AG09319 (cell line): Measurements from ENCODE around the gene SLC18A2.

ENCODE experiments used
- DNase-seq: peaks from one replicate; pipeline ENCODE4 v3.0.0-alpha.2; 2010; ENCODE audit warnings: low read depth; ENCODE audit errors: extremely low read depth
- CTCF ChIP-seq: IDR thresholded peaks from 2 replicates; pipeline ENCODE4 v1.5.1; 2011; ENCODE audit warnings: low read depth, mild to moderate bottlenecking, inconsistent platforms, low read length, moderate library complexity

The SLC18A2 gene

DNA sequence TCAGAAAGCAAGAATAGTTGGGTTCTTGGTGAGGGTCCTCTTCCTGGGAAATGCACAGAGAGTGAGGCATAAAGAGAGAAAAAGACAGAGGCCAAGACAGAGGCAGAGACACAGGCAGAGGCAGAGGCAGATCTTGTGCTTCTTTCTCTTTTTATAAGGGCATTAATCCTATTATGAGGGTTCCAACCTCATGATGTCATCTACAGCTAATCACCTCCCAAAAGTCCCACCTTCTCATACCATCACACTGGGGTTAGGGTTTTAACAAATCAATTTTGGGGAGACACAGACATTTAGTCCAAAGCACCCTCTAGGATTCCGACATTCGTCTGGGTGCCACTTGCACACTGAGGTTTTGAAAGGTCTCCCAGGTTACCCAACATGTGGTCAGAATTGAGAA lies 25.8 kb upstream of the SLC18A2 start:
- DNase-seq = no peak
- TF ChIP-seq CTCF = no peak

GRCh38 chr10:117216028-117216427 lies 24.9 kb upstream of the SLC18A2 start:
- TF ChIP-seq CTCF = no peak
- no peak for DNase-seq

DNA sequence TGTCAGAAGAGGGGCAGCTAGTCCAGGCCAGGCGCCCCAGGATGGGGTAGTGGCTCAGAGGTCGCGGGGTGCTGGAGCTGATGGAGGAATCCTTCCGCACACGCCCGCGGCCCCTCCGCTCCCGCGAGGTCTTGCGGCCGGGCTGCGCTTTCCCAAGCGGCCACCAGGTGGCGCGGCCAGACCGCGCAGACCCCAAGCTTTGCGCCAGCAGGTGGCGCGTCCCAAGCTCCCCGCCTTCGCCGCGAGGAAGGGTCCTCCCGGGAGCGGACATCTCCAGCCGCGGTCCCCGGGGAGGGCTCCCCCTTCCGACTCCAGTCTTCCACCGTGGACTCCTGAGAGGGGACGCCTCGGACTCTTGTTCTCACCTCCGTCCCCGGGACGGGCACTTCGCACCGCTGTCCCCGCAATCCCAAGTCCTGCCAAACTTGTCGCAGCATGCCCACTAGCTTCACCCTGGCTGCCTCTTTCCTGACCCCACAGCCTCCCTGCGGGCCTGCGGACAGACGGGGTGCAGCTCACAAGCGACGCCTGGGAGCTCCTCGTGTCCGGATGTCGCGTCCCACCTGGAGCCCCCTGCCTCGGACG lies 24.2 kb upstream of the SLC18A2 start:
- peak; percentile 99 for TF ChIP-seq CTCF
- peak; percentile 37 for DNase-seq

DNA sequence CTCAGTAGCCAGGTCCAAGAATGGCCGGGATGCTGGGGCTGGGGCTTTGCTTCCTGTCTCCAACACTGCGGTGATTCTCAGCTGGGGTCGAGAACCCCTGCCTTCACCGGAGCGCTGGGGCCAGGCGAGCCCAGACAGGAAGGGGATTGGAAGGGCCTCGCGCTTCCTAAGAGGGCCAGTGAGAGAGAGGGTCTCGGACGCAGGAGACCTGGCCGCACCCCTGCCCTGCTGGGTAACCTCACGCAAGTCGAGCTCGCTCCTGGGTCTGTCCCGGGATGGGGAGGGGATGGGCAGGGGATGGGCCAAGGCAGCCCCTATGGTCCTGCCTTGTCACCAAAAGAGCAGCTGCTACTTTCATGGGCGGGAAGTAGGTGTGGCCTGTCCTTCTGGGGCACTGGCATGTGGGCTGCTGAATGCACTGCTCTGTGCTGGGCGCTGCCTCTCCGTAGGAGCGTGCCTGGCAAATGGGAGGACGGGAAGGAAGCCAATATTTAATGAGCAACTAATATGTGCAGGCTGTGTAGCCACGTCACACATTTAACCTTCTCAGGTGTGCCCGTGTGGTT lies 23.6 kb upstream of the SLC18A2 start:
- TF ChIP-seq CTCF = no peak
- no peak for DNase-seq

- no peak for DNase-seq
- TF ChIP-seq CTCF = no peak
These were observed 22.3 kb upstream of the SLC18A2 start for GRCh38 chr10:117218654-117219053.

DNA sequence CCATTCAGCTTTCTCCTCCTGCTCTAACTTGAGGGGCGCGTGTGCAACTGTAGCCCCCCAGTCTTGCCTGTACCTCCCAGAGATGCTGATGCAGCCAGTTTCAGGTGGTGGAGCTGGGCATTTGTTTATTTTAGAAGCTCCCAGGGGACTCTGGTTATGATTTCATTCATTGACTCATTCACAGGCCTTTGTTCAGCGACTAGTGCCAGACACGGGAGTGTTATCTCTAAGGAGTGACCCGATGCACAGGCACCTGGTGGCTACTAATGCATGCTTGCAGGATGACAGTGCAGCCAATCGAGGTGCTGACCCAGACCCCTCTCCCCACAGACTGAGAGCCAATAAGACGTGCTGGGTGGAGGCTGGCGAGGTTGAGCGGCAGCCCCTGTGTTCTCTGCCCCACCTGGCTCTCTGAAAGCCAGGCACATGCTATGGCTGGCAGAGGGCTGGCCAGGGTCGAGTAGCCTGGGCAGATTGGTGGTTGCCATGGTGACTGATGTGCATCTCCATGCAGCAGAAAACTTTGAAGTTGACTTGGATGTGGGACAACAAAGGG lies 19.7 kb upstream of the SLC18A2 start:
- DNase-seq = no peak
- no peak for TF ChIP-seq CTCF

GRCh38 chr10:117222552-117222951 lies 18.4 kb upstream of the SLC18A2 start:
- TF ChIP-seq CTCF = no peak
- no peak for DNase-seq
